HG02885 (cell line): ENCODE results near the gene ARPC5.
"Not testable (repeated sequence)": the region's sequence is repeated elsewhere in the genome, so short reads cannot be mapped to it uniquely, and the experiment has no call there.

Experiments
- ATAC-seq: cut with Tn5 transposase; IDR thresholded peaks from one replicate; pipeline ENCODE4 v1.9.1; 2021; ENCODE audit warnings: mild to moderate bottlenecking; ENCODE audit not compliant: unreplicated experiment, poor library complexity

Gene ARPC5

GRCh38 chr1:183635606-183636333, at the start of gene ARPC5:
Gene ARPC5, minus strand, starts transcription at chr1:183635783. Its CDS starts 124 bp downstream, at chr1:183635659.
- ATAC-seq, result peak; percentile 88

GRCh38 chr1:183685112-183685713, 49.6 kb upstream of the ARPC5 start:
- peak; percentile 63 for ATAC-seq

DNA sequence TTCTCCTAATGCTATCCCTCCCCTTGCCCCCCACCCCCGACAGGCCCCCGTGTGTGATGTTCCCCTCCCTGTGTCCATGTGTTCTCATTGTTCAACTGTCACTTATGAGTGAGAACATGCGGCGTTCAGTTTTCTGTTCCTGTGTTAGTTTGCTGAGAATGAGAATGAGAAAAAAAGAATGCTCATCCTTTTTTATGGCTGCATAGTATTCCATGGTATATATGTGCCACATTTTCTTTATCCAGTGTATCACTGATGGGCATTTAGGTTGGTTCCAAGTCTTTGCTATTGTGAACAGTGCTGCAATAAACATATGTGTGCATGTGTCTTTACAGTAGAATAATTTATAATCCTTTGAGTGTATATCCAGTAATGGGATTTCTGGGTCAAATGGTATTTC, 43.8 kb upstream of the ARPC5 start:
- not testable (repeated sequence) for ATAC-seq

GRCh38 chr1:183678819-183679218, 43.2 kb upstream of the ARPC5 start:
- no peak for ATAC-seq

GRCh38 chr1:183676586-183677189, 41.1 kb upstream of the ARPC5 start:
- ATAC-seq, result no peak

DNA sequence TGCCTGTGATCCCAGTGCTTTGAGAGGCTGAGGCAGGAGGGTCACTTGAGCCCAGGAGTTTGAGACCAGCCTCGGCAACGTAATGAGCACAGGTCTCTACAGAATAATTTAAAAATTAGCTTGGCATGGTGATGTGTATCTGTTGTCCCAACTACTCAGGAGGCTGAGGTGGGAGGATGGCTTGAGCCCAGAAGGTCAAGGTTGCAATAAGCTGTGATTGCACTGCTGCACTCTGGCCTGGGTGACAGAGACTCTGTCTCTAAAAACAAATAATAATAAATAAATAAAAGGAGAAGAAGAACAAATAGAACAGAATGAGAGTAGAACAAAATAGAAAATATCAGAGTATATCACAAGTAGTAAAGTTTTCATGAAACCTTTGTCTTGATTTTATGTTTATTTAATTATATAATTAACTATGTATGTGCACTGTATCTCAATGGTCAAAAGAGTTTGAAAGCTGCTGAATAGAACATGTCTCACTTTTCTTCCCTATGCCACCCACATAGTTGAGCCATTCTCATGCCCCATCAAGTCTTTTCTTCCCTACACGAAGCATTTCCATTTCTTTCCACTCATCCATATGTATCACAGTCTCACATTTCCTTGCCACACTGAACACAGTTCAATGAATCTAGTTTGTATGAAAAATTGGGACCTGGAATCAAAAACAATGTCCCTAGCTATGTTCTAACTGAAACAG, 40.5 kb upstream of the ARPC5 start:
- ATAC-seq, result no peak

GRCh38 chr1:183675381-183675780, 39.8 kb upstream of the ARPC5 start:
- no peak for ATAC-seq

DNA sequence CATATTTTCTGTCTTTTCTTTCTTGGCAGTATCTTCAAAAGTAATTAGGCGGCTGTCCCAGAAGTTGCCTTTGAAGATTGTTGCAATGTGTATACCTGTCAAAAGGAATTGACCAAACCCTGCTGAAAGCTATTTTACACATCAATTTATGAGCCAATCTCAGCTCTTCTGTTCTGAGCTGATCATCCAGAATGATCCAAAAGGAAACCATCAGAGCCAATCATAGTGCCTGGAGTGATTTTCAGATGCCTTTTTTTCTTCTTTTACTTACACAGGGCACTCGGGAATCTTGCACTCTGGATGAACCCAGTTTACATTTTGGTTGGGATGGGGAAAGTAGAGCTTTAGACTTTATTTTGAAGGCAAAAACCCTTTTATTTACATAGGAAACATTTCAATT, 39.3 kb upstream of the ARPC5 start:
- ATAC-seq, result no peak

GRCh38 chr1:183674339-183674738, 38.8 kb upstream of the ARPC5 start:
- ATAC-seq, result no peak

GRCh38 chr1:183673605-183674323, 38.2 kb upstream of the ARPC5 start:
- no peak for ATAC-seq

GRCh38 chr1:183670169-183670568, 34.6 kb upstream of the ARPC5 start:
- ATAC-seq, result no peak

DNA sequence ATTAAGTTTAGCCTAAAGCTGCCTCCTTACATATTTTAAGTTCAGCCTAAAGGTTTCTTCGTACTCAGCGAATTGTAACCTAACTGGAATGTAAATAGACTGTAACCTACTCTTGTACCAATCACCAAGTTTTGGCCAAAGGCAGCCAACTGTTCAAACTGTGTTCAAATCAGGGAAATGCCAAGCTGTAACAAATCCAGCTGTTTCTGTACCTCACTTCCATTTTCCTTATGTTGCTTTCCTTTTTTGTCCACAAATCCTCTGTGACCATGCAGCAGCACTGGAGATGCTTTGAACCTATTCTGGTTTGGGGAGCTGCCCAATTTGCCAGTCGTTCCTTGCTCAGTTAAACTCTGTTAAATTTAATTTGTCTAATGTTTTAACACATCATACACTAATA, 20.8 kb upstream of the ARPC5 start:
- ATAC-seq, result no peak

- ATAC-seq, result peak; percentile 64
Observed at GRCh38 chr1:183655562-183656075, 20.0 kb upstream of the ARPC5 start.

DNA sequence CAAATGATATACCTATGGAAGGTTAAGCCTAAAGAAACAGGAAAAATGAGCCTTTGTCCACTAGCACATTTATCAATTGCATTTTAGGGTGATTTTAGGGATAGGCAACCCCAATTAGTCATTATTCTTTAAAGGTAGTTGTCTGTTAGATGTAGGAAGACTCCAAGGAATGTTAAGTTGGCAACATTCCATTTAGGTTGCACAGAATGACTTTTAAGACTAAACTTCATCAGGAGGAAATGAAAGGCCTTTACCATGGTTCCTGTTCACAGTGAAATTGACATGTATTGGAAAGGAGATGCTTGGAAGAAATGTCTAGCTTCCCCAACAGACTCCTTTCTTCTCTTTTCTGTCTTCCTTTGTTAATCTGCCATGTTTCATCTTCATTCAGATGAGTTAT, 19.1 kb upstream of the ARPC5 start:
- ATAC-seq, result no peak

- ATAC-seq, result no peak
Observed at GRCh38 chr1:183653876-183654451, 18.4 kb upstream of the ARPC5 start.

DNA sequence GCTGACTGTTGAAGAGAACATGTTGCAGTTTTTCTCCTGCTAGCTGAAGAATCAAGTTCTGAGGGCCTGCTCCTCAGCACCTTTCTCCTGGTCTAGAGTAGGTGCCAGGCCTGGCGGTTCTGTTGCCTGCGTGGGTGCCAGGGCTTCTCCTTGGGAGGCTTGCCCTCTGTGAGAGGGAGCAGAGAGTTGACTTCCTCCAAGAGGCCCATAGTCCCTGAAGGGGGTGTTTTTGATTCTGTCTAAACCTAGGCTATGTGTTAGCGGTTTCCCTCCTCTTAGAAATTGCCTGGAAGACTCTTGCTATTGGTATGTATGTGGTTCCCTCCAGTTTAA, 17.8 kb upstream of the ARPC5 start:
- no peak for ATAC-seq

DNA sequence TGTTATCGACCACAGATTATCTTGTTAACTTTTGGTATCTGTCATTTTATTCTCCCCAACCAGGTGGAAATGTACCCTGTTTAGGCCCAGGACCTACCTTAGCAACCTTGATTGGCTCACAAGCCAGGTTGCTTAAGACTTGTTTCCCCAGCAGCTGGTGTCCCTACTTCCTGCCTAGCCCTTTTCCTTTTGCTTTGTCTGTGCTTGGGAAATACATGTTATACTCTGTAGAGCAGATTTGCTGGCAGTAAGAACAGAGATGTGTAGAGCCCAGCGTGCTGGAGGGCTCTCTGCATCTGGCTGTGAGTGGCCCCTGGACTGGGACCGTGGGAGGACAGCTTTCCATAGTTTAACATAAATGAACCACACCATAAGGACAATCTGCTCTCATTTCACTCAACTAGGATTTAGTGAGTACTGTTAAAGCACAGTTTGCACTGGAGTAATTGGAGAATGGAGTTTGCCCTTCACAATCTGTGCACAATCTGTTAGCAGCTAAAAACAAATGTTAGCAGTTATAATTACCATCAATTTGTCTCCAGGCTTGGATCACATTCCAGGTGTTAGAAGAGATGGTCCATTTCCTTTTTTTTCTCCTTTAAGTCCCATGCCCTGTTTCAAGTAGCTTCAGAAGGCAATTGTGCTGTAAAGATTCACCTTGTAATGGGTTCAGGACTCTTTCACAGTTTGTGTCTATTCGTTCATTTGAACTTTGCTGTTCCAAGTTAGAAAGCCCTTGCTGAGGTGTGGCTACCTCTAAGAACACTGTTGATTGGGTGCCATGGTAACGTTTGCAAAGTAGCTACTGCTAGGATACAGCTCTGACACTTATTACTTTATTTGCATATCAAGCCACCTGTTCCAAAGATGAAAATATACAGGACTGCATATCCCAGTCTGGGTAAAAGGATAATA, 17.2 kb upstream of the ARPC5 start, which contains the start of gene APOBEC4:
APOBEC4 (minus strand) TSS at position 770 of the 915 bp plus-strand sequence. CDS start 4,535 bp downstream, outside the sequence.
- peak; percentile 25 for ATAC-seq

DNA sequence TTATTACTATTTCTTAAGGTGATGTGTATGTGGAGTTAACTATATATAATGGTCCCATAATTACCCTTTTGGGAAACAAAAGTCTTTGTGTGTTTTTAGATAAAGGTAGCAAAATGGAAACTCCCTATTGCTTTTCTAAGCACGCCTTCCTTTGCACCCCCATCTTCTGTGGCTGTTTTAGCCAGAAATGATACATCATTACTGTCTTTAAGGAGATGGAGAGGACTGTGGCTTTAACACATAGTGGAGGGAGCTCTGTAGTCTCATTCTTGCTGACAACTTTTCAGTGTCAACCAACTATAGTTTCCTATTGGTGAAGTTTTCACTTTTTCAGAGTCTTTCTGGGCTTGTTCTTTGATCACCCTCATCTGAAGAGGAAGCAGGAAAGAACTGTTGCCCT, 16.5 kb upstream of the ARPC5 start:
- ATAC-seq, result peak; percentile 65

- ATAC-seq, result no peak
Observed at GRCh38 chr1:183651612-183652011, 16.0 kb upstream of the ARPC5 start.
